ENCODE measurements around the gene SLC12A3. TPM values are rescaled to one million over a fixed set of nuclear protein-coding genes. Genes with fewer than 3 reads are reported as not detected.

SLC12A3 gene
- total RNA-seq, 1 experiment from 2014 or later = not detected

DNA sequence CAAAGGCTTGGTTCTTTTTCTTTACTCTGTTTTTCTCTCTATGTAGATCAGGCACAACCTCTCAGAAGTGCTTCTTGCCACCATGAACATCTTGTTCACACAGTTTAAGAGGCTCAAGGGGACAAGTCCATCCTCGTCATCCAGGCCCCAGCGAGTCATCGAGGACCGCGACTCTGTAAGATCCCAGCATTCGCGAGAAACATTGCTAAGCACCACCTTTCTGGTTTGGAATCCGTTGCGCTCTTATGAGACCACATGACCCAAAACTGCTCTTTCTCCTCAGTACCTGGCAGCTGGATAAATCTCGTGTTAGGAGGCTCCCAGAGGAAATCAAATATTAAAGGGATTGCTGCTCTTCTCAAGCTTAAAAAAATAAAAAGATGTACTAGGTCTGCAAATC lies 23.3 kb upstream of the SLC12A3 start:
- Histone ChIP-seq H3K9me2 (replicated peaks; ENCODE audit: insufficient read depth, low read length) (no peaks in the 10 kb centered on the region), H2AFZ (ENCODE audit: low read length) (no peak overlapping the region), H3K36me3 (ENCODE audit: insufficient read depth, low read length) (peaks cover 20% of the 10 kb centered on the region; the same call in 1 of the 2 replicates)

DNA sequence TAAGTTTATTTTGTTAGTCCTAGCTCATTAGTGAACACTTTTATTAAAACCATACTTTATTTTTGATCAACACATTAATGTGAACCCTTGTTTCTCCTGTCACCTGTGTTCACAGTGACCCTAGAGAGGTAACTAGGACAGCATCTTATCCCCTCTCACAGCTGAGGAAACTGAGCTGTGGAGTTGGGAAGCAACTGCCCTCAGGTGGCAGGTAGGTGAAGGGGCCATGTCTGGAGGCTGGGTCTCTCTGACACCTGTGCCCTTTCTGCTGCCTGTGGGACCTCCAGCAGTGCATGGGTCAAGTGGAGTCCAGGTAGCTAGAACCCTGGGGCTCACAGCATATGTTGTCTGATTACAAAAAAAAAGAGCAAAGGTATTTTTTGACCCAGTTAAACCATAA lies 22.9 kb upstream of the SLC12A3 start:
- no peaks in the 10 kb centered on the region for H3K4me1 ChIP-seq (ENCODE audit: low read length)
- H2AFZ ChIP-seq (ENCODE audit: low read length) = no peak overlapping the region
- H3K27me3 ChIP-seq (ENCODE audit: low read length) = no peaks in the 10 kb centered on the region
- H3K79me2 ChIP-seq (ENCODE audit: low read length) = no peaks in the 10 kb centered on the region
- H3K9me2 ChIP-seq (replicated peaks; ENCODE audit: insufficient read depth, low read length) = no peaks in the 10 kb centered on the region
- H3K9me3 ChIP-seq (ENCODE audit: low read length) = no peaks in the 10 kb centered on the region
- no peak overlapping the region for H3K4me2 ChIP-seq (ENCODE audit: low read depth, low read length, poor library complexity, severe bottlenecking)
- no peak overlapping the region for H3K9ac ChIP-seq (ENCODE audit: low read length)
- H3K36me3 ChIP-seq (ENCODE audit: insufficient read depth, low read length) = peaks cover 20% of the 10 kb centered on the region; the same call in 1 of the 2 replicates
- DNase-seq = no peak
- no peak overlapping the region for H3K4me3 ChIP-seq (ENCODE audit: low read length)
- H3K27ac ChIP-seq (ENCODE audit: low read length) = no peak overlapping the region
- no peaks in the 10 kb centered on the region for H4K20me1 ChIP-seq (ENCODE audit: insufficient read depth, low read depth, low read length)

More for the DNA sequence above, 23.3 kb upstream of the SLC12A3 start:
- no peaks in the 10 kb centered on the region for H4K20me1 ChIP-seq (ENCODE audit: insufficient read depth, low read depth, low read length)
- H3K4me1 ChIP-seq (ENCODE audit: low read length) = no peaks in the 10 kb centered on the region
- H3K27ac ChIP-seq (ENCODE audit: low read length) = no peak overlapping the region
- H3K4me2 ChIP-seq (ENCODE audit: low read depth, low read length, poor library complexity, severe bottlenecking) = no peak overlapping the region
- H3K4me3 ChIP-seq (ENCODE audit: low read length) = no peak overlapping the region
- no peak overlapping the region for H3K9ac ChIP-seq (ENCODE audit: low read length)
- no peaks in the 10 kb centered on the region for H3K27me3 ChIP-seq (ENCODE audit: low read length)
- no peaks in the 10 kb centered on the region for H3K79me2 ChIP-seq (ENCODE audit: low read length)
- H3K9me3 ChIP-seq (ENCODE audit: low read length) = no peaks in the 10 kb centered on the region
- DNase-seq = no peak

DNA sequence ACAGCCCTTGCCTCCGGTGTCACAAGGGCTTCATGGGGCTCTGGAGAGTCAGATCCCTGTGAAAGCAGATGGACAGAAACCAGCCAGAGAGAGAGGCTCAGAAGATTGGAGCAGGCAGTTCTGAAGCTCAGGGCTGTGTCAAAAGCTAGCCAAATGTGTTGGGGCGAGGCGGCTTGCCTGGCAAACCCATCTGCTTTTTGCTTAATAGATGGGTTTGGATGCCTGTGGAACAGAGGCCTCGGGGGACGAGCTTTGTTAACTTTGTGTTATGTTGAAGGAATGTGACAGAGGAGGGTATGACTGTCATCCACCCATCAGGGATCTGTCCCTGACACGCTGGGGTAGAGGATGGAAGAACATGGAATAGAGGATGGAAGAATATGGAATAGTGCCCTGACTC lies 21.0 kb upstream of the SLC12A3 start:
- H3K27ac ChIP-seq (ENCODE audit: low read length) = no peak overlapping the region
- peaks cover 18% of the 10 kb centered on the region; the same call in 1 of the 2 replicates for H3K36me3 ChIP-seq (ENCODE audit: insufficient read depth, low read length)
- H3K9ac ChIP-seq (ENCODE audit: low read length) = no peak overlapping the region
- no peaks in the 10 kb centered on the region for H3K27me3 ChIP-seq (ENCODE audit: low read length)
- H3K4me3 ChIP-seq (ENCODE audit: low read length) = no peak overlapping the region
- H4K20me1 ChIP-seq (ENCODE audit: insufficient read depth, low read depth, low read length) = no peaks in the 10 kb centered on the region
- DNase-seq = no peak
- H2AFZ ChIP-seq (ENCODE audit: low read length) = no peak overlapping the region
- H3K9me2 ChIP-seq (replicated peaks; ENCODE audit: insufficient read depth, low read length) = no peaks in the 10 kb centered on the region
- no peaks in the 10 kb centered on the region for H3K9me3 ChIP-seq (ENCODE audit: low read length)
- no peaks in the 10 kb centered on the region for H3K79me2 ChIP-seq (ENCODE audit: low read length)
- H3K4me1 ChIP-seq (ENCODE audit: low read length) = peaks cover 4% of the 10 kb centered on the region; the same call in 1 of the 2 replicates
- H3K4me2 ChIP-seq (ENCODE audit: low read depth, low read length, poor library complexity, severe bottlenecking) = no peak overlapping the region

DNA sequence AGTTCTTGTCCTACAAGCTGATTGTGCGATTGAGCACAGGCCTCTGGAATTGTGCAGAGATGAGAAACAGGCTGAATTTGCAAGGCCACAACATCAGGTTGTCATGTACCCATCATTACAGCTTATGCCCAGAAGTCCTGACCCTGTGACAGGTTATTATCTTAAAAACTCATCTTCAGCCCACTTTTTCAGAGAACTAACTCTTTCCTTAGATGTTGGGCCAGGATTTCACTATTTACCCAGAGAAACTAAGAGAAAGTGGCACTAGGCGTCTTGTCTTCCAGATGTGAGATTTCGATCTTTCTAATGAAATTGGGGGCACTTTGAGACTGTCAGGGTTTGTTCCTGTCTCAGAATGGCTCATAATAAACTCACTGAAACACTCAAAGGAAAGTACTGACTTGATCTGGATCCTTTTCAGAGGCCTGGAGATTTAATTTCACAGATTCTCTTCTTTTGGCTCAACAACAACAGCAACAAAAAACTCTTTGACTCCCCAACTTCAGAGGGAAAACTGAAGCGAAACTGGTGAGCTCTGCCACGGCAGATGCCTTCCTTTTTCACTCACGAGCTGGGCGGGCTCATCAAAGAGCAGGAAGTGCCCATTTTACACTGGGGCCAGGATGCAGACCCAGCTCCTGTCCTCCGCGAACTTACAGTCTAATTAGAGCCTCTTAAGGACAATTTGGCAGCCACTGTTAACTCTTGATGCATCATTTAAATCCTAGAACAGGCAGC lies 17.7 kb upstream of the SLC12A3 start:
- H3K9ac ChIP-seq (ENCODE audit: low read length) = no peak overlapping the region
- H3K27ac ChIP-seq (ENCODE audit: low read length) = no peak overlapping the region
- no peak overlapping the region for H3K4me2 ChIP-seq (ENCODE audit: low read depth, low read length, poor library complexity, severe bottlenecking)
- peaks cover 3% of the 10 kb centered on the region; the same call in 1 of the 2 replicates for H3K36me3 ChIP-seq (ENCODE audit: insufficient read depth, low read length)
- no peaks in the 10 kb centered on the region for H3K27me3 ChIP-seq (ENCODE audit: low read length)
- H3K9me2 ChIP-seq (replicated peaks; ENCODE audit: insufficient read depth, low read length) = no peaks in the 10 kb centered on the region
- no peaks in the 10 kb centered on the region for H3K79me2 ChIP-seq (ENCODE audit: low read length)
- H4K20me1 ChIP-seq (ENCODE audit: insufficient read depth, low read depth, low read length) = no peaks in the 10 kb centered on the region
- H3K4me3 ChIP-seq (ENCODE audit: low read length) = no peak overlapping the region
- H3K9me3 ChIP-seq (ENCODE audit: low read length) = no peaks in the 10 kb centered on the region
- DNase-seq = no peak
- H2AFZ ChIP-seq (ENCODE audit: low read length) = no peak overlapping the region
- H3K4me1 ChIP-seq (ENCODE audit: low read length) = peaks cover 4% of the 10 kb centered on the region; the same call in 1 of the 2 replicates

DNA sequence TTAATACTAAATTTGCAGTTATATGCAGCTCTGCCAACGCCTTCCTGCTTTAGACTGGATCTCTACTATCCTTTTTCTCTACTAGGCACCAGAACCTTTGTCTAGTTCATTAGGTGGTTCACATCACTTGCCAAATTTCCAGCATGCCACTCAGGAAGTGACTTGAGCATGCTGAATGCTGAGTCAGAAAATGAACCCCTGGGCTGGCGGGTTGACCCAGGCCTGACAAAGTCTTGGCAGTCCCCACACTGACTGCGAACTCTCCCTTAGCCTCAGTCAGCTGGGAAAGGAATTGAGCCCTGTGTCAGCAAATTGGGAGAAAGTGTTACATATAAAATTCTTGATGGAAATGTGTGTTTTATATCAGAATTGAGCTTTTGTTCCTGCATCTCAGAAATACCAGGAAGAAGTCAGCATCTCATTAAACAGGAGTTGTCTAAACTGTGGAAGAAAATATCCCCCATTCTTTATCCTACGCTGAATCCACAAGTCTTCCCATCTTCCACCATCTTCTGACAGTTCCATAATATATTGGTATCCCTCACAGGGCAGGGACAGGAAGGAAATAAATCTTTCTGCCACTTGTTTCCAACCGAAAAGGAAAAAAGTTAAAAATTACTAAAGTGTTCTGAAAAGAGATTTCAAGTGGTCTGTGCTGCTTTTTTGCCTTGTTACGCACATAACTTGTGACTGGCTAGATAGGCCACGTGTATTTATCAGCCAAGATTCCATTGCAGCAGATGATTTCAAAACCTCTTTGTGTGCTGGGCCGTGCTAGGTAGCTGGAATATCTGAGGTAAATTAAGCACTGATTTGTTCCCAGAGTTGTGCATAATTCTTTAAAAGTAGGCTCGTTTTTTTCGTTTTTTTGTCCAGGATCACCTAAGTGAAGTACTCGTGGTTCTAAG lies 16.7 kb upstream of the SLC12A3 start:
- no peak overlapping the region for H2AFZ ChIP-seq (ENCODE audit: low read length)
- no peak overlapping the region for H3K4me2 ChIP-seq (ENCODE audit: low read depth, low read length, poor library complexity, severe bottlenecking)

DNA sequence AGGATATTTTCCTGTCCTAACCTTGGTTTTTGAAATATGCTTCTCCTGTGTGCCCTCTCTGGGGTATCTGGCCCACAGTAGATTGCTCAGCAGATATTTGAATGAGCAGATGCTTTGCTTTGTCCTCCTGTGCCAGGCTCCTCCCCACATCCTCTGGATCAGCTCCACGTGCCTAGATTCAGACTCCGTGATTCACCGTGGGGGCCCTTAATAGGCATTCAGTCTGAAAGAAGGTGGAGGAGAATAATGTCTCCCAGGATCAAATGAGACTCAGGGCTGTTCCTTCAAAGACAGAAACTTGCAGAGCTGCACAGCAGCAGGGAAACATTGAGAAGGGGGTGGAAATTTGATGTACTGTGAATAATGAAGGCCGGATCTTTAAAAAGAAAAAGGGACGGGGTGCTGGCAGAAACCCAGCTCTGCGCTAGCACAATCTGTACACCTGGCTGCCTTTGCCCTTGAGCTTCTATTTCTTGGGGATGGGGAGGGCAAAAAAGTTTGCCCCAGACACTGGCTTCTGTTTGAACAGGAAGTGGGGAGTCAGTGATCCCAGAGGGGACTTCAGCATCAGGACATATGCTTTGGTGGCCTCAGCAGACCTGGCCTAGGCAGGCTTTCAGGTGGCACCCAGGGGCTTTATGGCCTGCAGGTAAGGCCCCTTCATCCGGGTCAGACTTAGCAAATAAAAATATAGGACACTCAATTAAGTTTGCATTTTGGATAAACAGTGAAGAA lies 15.9 kb upstream of the SLC12A3 start:
- Histone ChIP-seq H3K9ac (ENCODE audit: low read length) (no peak overlapping the region), H3K4me2 (ENCODE audit: low read depth, low read length, poor library complexity, severe bottlenecking) (no peak overlapping the region)

More for the DNA sequence above, 16.7 kb upstream of the SLC12A3 start:
- no peaks in the 10 kb centered on the region for H3K27me3 ChIP-seq (ENCODE audit: low read length)
- peaks cover 4% of the 10 kb centered on the region; the same call in 1 of the 2 replicates for H3K4me1 ChIP-seq (ENCODE audit: low read length)
- DNase-seq = no peak
- H3K4me3 ChIP-seq (ENCODE audit: low read length) = no peak overlapping the region
- H3K27ac ChIP-seq (ENCODE audit: low read length) = no peak overlapping the region
- H3K9me3 ChIP-seq (ENCODE audit: low read length) = no peaks in the 10 kb centered on the region
- H4K20me1 ChIP-seq (ENCODE audit: insufficient read depth, low read depth, low read length) = no peaks in the 10 kb centered on the region
- H3K36me3 ChIP-seq (ENCODE audit: insufficient read depth, low read length) = peaks cover 3% of the 10 kb centered on the region; the same call in 1 of the 2 replicates
- no peaks in the 10 kb centered on the region for H3K9me2 ChIP-seq (replicated peaks; ENCODE audit: insufficient read depth, low read length)
- no peaks in the 10 kb centered on the region for H3K79me2 ChIP-seq (ENCODE audit: low read length)
- H3K9ac ChIP-seq (ENCODE audit: low read length) = no peak overlapping the region

DNA sequence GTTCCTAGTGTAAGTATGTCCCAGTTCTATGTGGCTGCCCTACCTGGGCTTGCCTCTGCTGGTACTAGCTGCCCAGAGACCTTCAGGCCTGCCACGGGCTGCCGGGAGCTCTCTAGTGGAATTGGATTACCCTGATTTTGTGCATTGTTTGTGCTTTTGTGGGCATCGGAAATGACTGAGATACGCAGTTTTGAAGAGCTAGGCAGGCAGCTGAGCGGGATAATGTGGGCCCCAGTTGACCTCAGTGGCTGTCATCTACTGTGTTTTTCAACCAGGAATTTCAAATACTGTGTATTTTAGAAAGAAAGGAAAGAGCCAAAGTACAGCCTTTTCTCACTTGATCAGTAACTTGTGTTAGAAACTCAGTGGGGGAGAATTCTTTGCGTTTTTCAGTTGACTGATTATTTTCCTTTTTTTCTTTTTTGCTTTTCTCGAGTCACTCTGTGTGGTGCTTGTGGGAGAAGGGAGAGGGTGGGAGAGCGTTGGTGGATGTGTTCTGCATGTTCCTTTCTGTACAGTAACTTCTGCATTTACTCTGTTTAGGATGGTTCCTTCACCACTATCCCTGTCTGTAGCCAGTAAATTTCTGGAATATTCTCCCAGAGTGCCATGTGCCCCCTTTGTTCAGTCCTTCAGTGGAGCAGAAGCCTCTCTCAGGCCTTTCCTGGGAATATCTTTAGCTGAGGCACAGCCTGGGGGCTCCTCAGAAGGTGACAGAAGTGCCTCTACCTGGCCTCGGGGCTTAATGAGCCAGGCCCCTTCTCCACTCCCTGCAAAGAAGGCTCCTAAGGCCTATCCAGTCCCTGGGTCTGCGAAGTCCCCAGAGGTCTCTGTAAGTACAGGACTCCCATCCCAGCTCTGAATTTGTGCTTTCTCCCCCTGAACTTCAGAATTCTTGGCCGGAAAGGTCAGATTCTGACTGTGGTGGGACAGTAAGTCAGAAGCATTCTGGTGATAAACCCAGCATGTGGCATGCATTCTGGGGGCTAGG lies 15.0 kb upstream of the SLC12A3 start:
- Histone ChIP-seq H3K36me3 (ENCODE audit: insufficient read depth, low read length) (no peaks in the 10 kb centered on the region), H3K27me3 (ENCODE audit: low read length) (no peaks in the 10 kb centered on the region), H3K4me2 (ENCODE audit: low read depth, low read length, poor library complexity, severe bottlenecking) (no peak overlapping the region), H3K79me2 (ENCODE audit: low read length) (no peaks in the 10 kb centered on the region), H2AFZ (ENCODE audit: low read length) (no peak overlapping the region), H3K9me2 (replicated peaks; ENCODE audit: insufficient read depth, low read length) (no peaks in the 10 kb centered on the region), H3K9ac (ENCODE audit: low read length) (no peak overlapping the region), H3K4me1 (ENCODE audit: low read length) (peaks cover 4% of the 10 kb centered on the region; the same call in 1 of the 2 replicates), H4K20me1 (ENCODE audit: insufficient read depth, low read depth, low read length) (no peaks in the 10 kb centered on the region), H3K9me3 (ENCODE audit: low read length) (no peaks in the 10 kb centered on the region), H3K4me3 (ENCODE audit: low read length) (no peak overlapping the region), H3K27ac (ENCODE audit: low read length) (no peak overlapping the region)
- no peak for DNase-seq

More for the DNA sequence above, 15.9 kb upstream of the SLC12A3 start:
- no peaks in the 10 kb centered on the region for H3K27me3 ChIP-seq (ENCODE audit: low read length)
- no peak overlapping the region for H3K27ac ChIP-seq (ENCODE audit: low read length)
- no peaks in the 10 kb centered on the region for H4K20me1 ChIP-seq (ENCODE audit: insufficient read depth, low read depth, low read length)
- H3K79me2 ChIP-seq (ENCODE audit: low read length) = no peaks in the 10 kb centered on the region
- H3K4me3 ChIP-seq (ENCODE audit: low read length) = no peak overlapping the region
- no peak for DNase-seq
- peaks cover 4% of the 10 kb centered on the region; the same call in 1 of the 2 replicates for H3K4me1 ChIP-seq (ENCODE audit: low read length)
- H2AFZ ChIP-seq (ENCODE audit: low read length) = no peak overlapping the region
- H3K9me3 ChIP-seq (ENCODE audit: low read length) = no peaks in the 10 kb centered on the region
- no peaks in the 10 kb centered on the region for H3K9me2 ChIP-seq (replicated peaks; ENCODE audit: insufficient read depth, low read length)
- H3K36me3 ChIP-seq (ENCODE audit: insufficient read depth, low read length) = peaks cover 3% of the 10 kb centered on the region; the same call in 1 of the 2 replicates
